K562 (cell line): ENCODE results near the gene ADAP1. TPM values are rescaled to one million over a fixed set of nuclear protein-coding genes. Genes with fewer than 3 reads are reported as not detected.

Source experiments
- ATAC-seq: fragments of 200-7000 bp; cut with Tn5 transposase; 3 replicates; pipeline ENCODE4 v1.9.1; 2020; ENCODE audit warnings: moderate library complexity
- BruUV-seq: library from RNA; stranded (reverse); fragments of 400-500 nt; replicated peaks from 2 replicates; lab custom pipeline; 2021; lab: Mats Ljungman, UMichigan
- CTCF ChIA-PET: fragments of 300-600 bp; formaldehyde crosslinking; extraction: SDS; loops from one replicate; lab custom pipeline; 2021; ENCODE audit warnings: low intra/inter-chr PET ratio; lab: Yijun Ruan, JAX
- POLR2A ChIA-PET: fragments of 300-600, 350-650 bp; sonication (Branson Sonifier 250); formaldehyde crosslinking; extraction: SDS; loops from one replicate; lab custom pipeline; 2021; ENCODE audit warnings: antibody characterized with exemption, inconsistent platforms; lab: Yijun Ruan, JAX
- DNase-seq, 4 experiments: peaks; one replicate each; pipeline versions ENCODE4 v3.0.0 to v3.0.0-alpha.2; 2011 to 2018; ENCODE audit warnings: low spot score in 3 of 4, mixed read lengths in 3 of 4; ENCODE audit errors: extremely low read depth in 1 of 4
- FAIRE-seq: peaks from 2 replicates; lab custom pipeline; 2011; peaks lifted over from hg19 to GRCh38; lab: Jason Lieb, UNC
- H2AFZ ChIP-seq: 2 replicates; pipeline ENCODE4 v1.6.0; 2011; ENCODE audit warnings: low read depth, low read length, control low read depth, inconsistent platforms
- H3K27ac ChIP-seq: fragments of 200-600 bp; 3 replicates; pipeline ENCODE4 v1.8.0; 2011; ENCODE audit warnings: low read depth, mild to moderate bottlenecking, control low read depth, inconsistent platforms, low read length, moderate library complexity, mixed read lengths; ENCODE audit errors: extremely low read depth
- H3K27me3 ChIP-seq, 2 experiments: fragments of 300-600 bp in 1 of 2; 2 replicates in 1 of 2; 3 replicates in 1 of 2; pipeline versions ENCODE4 v1.6.0 to v1.8.0; 2011; ENCODE audit warnings: inconsistent platforms in 2 of 2, low read length in 2 of 2, mild to moderate bottlenecking in 1 of 2, mixed read lengths in 1 of 2, moderate library complexity in 1 of 2; ENCODE audit not compliant: control insufficient read depth in 2 of 2, insufficient read depth in 2 of 2
- H3K36me3 ChIP-seq: fragments of 300-600 bp; 3 replicates; pipeline ENCODE4 v1.8.0; 2011; ENCODE audit warnings: mild to moderate bottlenecking, low read length, inconsistent platforms; ENCODE audit not compliant: control insufficient read depth, insufficient read depth
- H3K4me1 ChIP-seq, 2 experiments: fragments of 200-600 bp in 1 of 2; replicated peaks in 1 of 2; 2 replicates in 1 of 2; 3 replicates in 1 of 2; pipeline versions ENCODE4 v1.5.1 to v1.8.0; 2011; ENCODE audit warnings: inconsistent platforms in 2 of 2, low read length in 2 of 2, mild to moderate bottlenecking in 1 of 2, mixed read lengths in 1 of 2, moderate library complexity in 1 of 2; ENCODE audit not compliant: control insufficient read depth in 2 of 2, insufficient read depth in 2 of 2
- H3K4me2 ChIP-seq: 2 replicates; pipeline ENCODE4 v1.6.1; 2011; ENCODE audit warnings: low read length, control low read depth, inconsistent platforms, mixed read lengths; ENCODE audit not compliant: insufficient read depth
- H3K4me3 ChIP-seq: fragments of 200-600 bp; sonication (generic), shearing (Covaris generic); 2 replicates; pipeline ENCODE4 v1.5.1; 2016; ENCODE audit warnings: control low read depth, inconsistent platforms
- H3K79me2 ChIP-seq: fragments of 200-600 bp; 3 replicates; pipeline ENCODE4 v1.8.0; 2011; ENCODE audit warnings: low read length, inconsistent platforms; ENCODE audit not compliant: control insufficient read depth, insufficient read depth
- H3K9ac ChIP-seq, 2 experiments: 2 replicates each; pipeline versions ENCODE4 v1.6.0 to v1.6.1; 2011; ENCODE audit warnings: low read depth in 2 of 2, low read length in 2 of 2, control low read depth in 1 of 2, inconsistent platforms in 1 of 2, mild to moderate bottlenecking in 1 of 2, mixed read lengths in 1 of 2; ENCODE audit not compliant: insufficient read depth in 1 of 2
- H3K9me1 ChIP-seq: one replicate; pipeline ENCODE4 v1.6.0; 2011; ENCODE audit warnings: inconsistent platforms, mild to moderate bottlenecking, low read length, moderate library complexity; ENCODE audit not compliant: control insufficient read depth, insufficient read depth
- H3K9me3 ChIP-seq: replicated peaks from 2 replicates; pipeline ENCODE4 v1.5.1; 2011; ENCODE audit warnings: low read depth, low read length, inconsistent platforms; ENCODE audit not compliant: control insufficient read depth, insufficient read depth
- H4K20me1 ChIP-seq: replicated peaks from 2 replicates; pipeline ENCODE4 v1.6.1; 2011; ENCODE audit warnings: low read length, inconsistent platforms, mixed read lengths; ENCODE audit not compliant: control insufficient read depth, insufficient read depth
- CAMTA2 ChIP-seq: fragments of 250-450 bp; sonication (Bioruptor Pico); conservative IDR thresholded peaks from 2 replicates; pipeline ENCODE4 v1.5.1; 2022
- CREM ChIP-seq: IDR thresholded peaks from 2 replicates; pipeline ENCODE4 v1.6.1; 2014; ENCODE audit warnings: antibody characterized with exemption, low read depth
- ELF2 ChIP-seq: fragments of 250-450 bp; sonication (Bioruptor Pico); IDR thresholded peaks from 2 replicates; pipeline ENCODE4 v1.5.0; 2021; ENCODE audit warnings: mild to moderate bottlenecking
- IRF2 ChIP-seq: sonication (generic); formaldehyde crosslinking; IDR thresholded peaks from 2 replicates; pipeline ENCODE4 v1.8.1; 2022; ENCODE audit warnings: mild to moderate bottlenecking, missing genetic modification reagents
- TRIM24 ChIP-seq, 2 experiments: fragments of 450-650 bp; IDR thresholded peaks; 2 replicates each; pipeline ENCODE4 v1.6.1; 2016
- ZBTB8A ChIP-seq: fragments of 450-650 bp; IDR thresholded peaks from 2 replicates; pipeline ENCODE4 v1.6.1; 2018; ENCODE audit warnings: mild to moderate bottlenecking, moderate library complexity; ENCODE audit not compliant: partially characterized antibody
- ZFP1 ChIP-seq: fragments of 450-650 bp; formaldehyde crosslinking; IDR thresholded peaks from 2 replicates; pipeline ENCODE4 v1.4.0; 2020; ENCODE audit warnings: mild to moderate bottlenecking, mixed read lengths
- ZNF12 ChIP-seq: sonication (generic); formaldehyde crosslinking; IDR thresholded peaks from 2 replicates; pipeline ENCODE4 v1.4.0; 2020; ENCODE audit warnings: mild to moderate bottlenecking, missing genetic modification reagents
- ZNF217 ChIP-seq: sonication (generic); formaldehyde crosslinking; IDR thresholded peaks from 2 replicates; pipeline ENCODE4 v1.8.0; 2022; ENCODE audit warnings: mild to moderate bottlenecking, missing genetic modification reagents
- ZNF23 ChIP-seq: fragments of 250-450 bp; sonication (Bioruptor Pico); IDR thresholded peaks from 2 replicates; pipeline ENCODE4 v1.4.0; 2020; ENCODE audit warnings: mild to moderate bottlenecking
- ZNF274 ChIP-seq: IDR thresholded peaks from 2 replicates; pipeline ENCODE4 v1.6.1; 2011; ENCODE audit warnings: low read depth, mild to moderate bottlenecking, low read length, moderate library complexity, borderline replicate concordance
- ZNF431 ChIP-seq: sonication (generic); formaldehyde crosslinking; IDR thresholded peaks from 2 replicates; pipeline ENCODE4 v1.8.0; 2022; ENCODE audit warnings: mild to moderate bottlenecking, missing genetic modification reagents
- ZNF444 ChIP-seq: fragments of 250-450 bp; sonication (Bioruptor Pico); IDR thresholded peaks from 2 replicates; pipeline ENCODE4 v1.4.0; 2020; ENCODE audit warnings: mild to moderate bottlenecking, moderate library complexity
- ZNF717 ChIP-seq: fragments of 250-450 bp; sonication (Bioruptor Pico); IDR thresholded peaks from 2 replicates; pipeline ENCODE4 v1.5.0; 2021
- ZNF778 ChIP-seq: fragments of 450-650 bp; formaldehyde crosslinking; IDR thresholded peaks from 2 replicates; pipeline ENCODE4 v1.4.0; 2020; ENCODE audit warnings: mild to moderate bottlenecking, moderate library complexity
- WGBS: fragments of 100-300 bp; shearing (Covaris generic); methylation state at CpG from one replicate; pipeline ENCODE4 v1.1.6; 2016; ENCODE audit warnings: low coverage, mixed read lengths; ENCODE audit not compliant: insufficient coverage; ENCODE audit errors: missing lambda C conversion rate; 5-methylcytosine and 5-hydroxymethylcytosine counted together
- in situ Hi-C: fragments of 300-500 bp; cut with MboI; formaldehyde crosslinking; loops from 4 replicates; pipeline ENCODE4 v1.15.0; 2018; ENCODE audit warnings: inconsistent platforms, mixed read lengths
- intact Hi-C: fragments of 100-400 bp; cut with micrococcal nuclease; formaldehyde crosslinking; loops from 2 replicates; pipeline ENCODE4 v1.14.2; 2022
- polyA plus RNA-seq, 8 experiments: library from polyadenylated mRNA; depleted of rRNA in 4 of 8; stranded (reverse) in 5 of 8; unstranded in 3 of 8; fragments of >200 nt; fragmentation: Nextera tagmentation in 2 of 8; fragmentation: Illumina TruSeq in 1 of 8; extraction: Ambion mirVana in 2 of 8; extraction: Trizol in 1 of 8; gene quantifications; 2 replicates each; pipeline versions ENCODE4 v1.2.1 to v1.2.3, GENCODE V29; 2011 to 2014; ENCODE audit warnings: inconsistent platforms in 1 of 8, missing spikeins in 1 of 8
- total RNA-seq, 7 experiments: library from RNA; depleted of rRNA in 6 of 7; stranded (reverse); fragments of >200 nt in 6 of 7; fragmentation: Illumina TruSeq in 2 of 7; extraction: Trizol in 2 of 7; gene quantifications; 2 replicates each; pipeline versions ENCODE4 v1.2.1 to v1.2.3, GENCODE V29; 2011 to 2021; ENCODE audit warnings: low replicate concordance in 1 of 7
- TF ChIP-seq, protein P1 (sequence below): fragments of 250-450 bp; sonication (Bioruptor Pico); IDR thresholded peaks from 2 replicates; pipeline ENCODE4 v1.5.0; 2021
- TF ChIP-seq, protein P2 (sequence below): fragments of 450-650 bp; formaldehyde crosslinking; IDR thresholded peaks from 2 replicates; pipeline ENCODE4 v1.4.0; 2020; ENCODE audit warnings: mild to moderate bottlenecking, moderate library complexity
- TF ChIP-seq, protein P3 (sequence below): fragments of 250-450 bp; sonication (Bioruptor Pico); IDR thresholded peaks from 2 replicates; pipeline ENCODE4 v1.4.0; 2020; ENCODE audit warnings: mild to moderate bottlenecking, moderate library complexity, borderline replicate concordance

The ADAP1 gene
- total and polyA plus RNA-seq, 9 of the 15 experiments (the other 6 are each of a cell fraction or from before 2014, with no cell fraction given) = 0.27 to 1.4 (median 0.52) TPM; not detected in 3

DNA sequence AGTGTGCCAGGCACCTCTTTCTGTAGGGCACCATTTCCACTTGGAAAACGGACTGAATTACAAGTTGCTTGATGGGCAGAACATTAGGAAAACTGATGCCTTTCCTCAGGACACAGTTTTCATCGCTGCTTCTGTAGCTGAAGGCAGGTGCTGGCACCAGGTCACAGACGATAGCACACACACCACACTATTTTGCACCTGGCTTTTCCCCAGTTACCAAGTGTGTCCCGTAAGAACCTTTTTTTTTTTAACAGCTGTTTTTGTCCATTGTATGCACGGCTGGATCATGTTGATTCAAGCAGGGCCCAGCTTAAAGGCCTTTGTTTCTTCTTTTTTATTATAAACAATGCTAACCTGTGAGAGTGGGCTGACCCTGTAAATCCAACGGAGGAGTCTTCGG lies 79.4 kb downstream of the ADAP1 start:
- Histone ChIP-seq H3K27ac (peak overlapping the region; percentile 86; the same call in 1 of the 3 replicates), H2AFZ (no peak overlapping the region), H3K27me3 (no peaks in the 10 kb centered on the region), H3K4me1 (peaks cover 33 to 34% of the 10 kb centered on the region in 2 experiments), H3K9me1 (no peaks in the 10 kb centered on the region), H3K4me3 (no peak overlapping the region), H3K4me2 (no peak overlapping the region; the same call in 1 of the 2 replicates), H3K9ac (peak overlapping the region in 1 of 2 experiments; percentile 50; a peak in 2 of 4 replicates), H3K36me3 (peaks cover 62% of the 10 kb centered on the region), H3K79me2 (peaks cover 40% of the 10 kb centered on the region), H4K20me1 (peaks cover 15% of the 10 kb centered on the region), H3K9me3 (peaks cover 2% of the 10 kb centered on the region; the same call in 1 of the 2 replicates)
- 92% methylated on average over 7 of the region's 7 CpGs for WGBS
- ATAC-seq = no peak
- no TSS peak for BruUV-seq
- no peak for FAIRE-seq
- intact Hi-C loops = no loop called here
- in situ Hi-C loops = no loop called here
- DNase-seq = no peak
- ChIA-PET CTCF (no interaction called here), POLR2A (interaction anchor here (0.6 to 1.3 kb wide), 6 partner anchors 9 to 687 kb away, joined by 3 to 4 read pairs (median 4); no protein-coding TSS in a partner anchor)
- no peak for TF ChIP-seq CAMTA2 (CRISPR knock-in tag)
- no peak for TF ChIP-seq ZNF274
- TF ChIP-seq ZBTB8A = no peak
- TF ChIP-seq, protein P1, sequence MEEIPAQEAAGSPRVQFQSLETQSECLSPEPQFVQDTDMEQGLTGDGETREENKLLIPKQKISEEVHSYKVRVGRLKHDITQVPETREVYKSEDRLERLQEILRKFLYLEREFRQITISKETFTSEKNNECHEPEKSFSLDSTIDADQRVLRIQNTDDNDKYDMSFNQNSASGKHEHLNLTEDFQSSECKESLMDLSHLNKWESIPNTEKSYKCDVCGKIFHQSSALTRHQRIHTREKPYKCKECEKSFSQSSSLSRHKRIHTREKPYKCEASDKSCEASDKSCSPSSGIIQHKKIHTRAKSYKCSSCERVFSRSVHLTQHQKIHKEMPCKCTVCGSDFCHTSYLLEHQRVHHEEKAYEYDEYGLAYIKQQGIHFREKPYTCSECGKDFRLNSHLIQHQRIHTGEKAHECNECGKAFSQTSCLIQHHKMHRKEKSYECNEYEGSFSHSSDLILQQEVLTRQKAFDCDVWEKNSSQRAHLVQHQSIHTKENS (CRISPR knock-in tag) = no peak
- no peak for TF ChIP-seq ZNF778 (CRISPR knock-in tag)
- TF ChIP-seq ZNF431 = no peak
- no peak for TF ChIP-seq CREM
- TF ChIP-seq ELF2 = no peak
- no peak for TF ChIP-seq ZNF12
- no peak for TF ChIP-seq IRF2 (CRISPR knock-in tag)
- TF ChIP-seq, protein P2, sequence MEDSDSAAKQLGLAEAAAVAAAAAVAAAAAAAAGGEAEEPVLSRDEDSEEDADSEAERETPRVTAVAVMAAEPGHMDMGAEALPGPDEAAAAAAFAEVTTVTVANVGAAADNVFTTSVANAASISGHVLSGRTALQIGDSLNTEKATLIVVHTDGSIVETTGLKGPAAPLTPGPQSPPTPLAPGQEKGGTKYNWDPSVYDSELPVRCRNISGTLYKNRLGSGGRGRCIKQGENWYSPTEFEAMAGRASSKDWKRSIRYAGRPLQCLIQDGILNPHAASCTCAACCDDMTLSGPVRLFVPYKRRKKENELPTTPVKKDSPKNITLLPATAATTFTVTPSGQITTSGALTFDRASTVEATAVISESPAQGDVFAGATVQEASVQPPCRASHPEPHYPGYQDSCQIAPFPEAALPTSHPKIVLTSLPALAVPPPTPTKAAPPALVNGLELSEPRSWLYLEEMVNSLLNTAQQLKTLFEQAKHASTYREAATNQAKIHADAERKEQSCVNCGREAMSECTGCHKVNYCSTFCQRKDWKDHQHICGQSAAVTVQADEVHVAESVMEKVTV (CRISPR knock-in tag) = no peak
- TF ChIP-seq ZNF444 (CRISPR knock-in tag) = no peak
- no peak for TF ChIP-seq ZNF217 (CRISPR knock-in tag)
- TF ChIP-seq ZNF717 = no peak
- no peak for TF ChIP-seq ZFP1 (CRISPR knock-in tag)
- no peak for TF ChIP-seq ZNF23 (CRISPR knock-in tag)
- no peak for TF ChIP-seq TRIM24 (IDR thresholded peaks at IDR 0.05)
- TF ChIP-seq, protein P3, sequence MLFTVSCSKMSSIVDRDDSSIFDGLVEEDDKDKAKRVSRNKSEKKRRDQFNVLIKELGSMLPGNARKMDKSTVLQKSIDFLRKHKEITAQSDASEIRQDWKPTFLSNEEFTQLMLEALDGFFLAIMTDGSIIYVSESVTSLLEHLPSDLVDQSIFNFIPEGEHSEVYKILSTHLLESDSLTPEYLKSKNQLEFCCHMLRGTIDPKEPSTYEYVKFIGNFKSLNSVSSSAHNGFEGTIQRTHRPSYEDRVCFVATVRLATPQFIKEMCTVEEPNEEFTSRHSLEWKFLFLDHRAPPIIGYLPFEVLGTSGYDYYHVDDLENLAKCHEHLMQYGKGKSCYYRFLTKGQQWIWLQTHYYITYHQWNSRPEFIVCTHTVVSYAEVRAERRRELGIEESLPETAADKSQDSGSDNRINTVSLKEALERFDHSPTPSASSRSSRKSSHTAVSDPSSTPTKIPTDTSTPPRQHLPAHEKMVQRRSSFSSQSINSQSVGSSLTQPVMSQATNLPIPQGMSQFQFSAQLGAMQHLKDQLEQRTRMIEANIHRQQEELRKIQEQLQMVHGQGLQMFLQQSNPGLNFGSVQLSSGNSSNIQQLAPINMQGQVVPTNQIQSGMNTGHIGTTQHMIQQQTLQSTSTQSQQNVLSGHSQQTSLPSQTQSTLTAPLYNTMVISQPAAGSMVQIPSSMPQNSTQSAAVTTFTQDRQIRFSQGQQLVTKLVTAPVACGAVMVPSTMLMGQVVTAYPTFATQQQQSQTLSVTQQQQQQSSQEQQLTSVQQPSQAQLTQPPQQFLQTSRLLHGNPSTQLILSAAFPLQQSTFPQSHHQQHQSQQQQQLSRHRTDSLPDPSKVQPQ (CRISPR knock-in tag) = no peak
